ENCODE measurements around the gene SSTR3. TPM values are rescaled to one million over a fixed set of nuclear protein-coding genes. Genes with fewer than 3 reads are reported as not detected.

Gene SSTR3
- total and polyA plus RNA-seq, 2 of the 13 experiments (the other 11 are each of a cell fraction or from before 2014, with no cell fraction given), result 0.08 to 0.64 TPM

DNA sequence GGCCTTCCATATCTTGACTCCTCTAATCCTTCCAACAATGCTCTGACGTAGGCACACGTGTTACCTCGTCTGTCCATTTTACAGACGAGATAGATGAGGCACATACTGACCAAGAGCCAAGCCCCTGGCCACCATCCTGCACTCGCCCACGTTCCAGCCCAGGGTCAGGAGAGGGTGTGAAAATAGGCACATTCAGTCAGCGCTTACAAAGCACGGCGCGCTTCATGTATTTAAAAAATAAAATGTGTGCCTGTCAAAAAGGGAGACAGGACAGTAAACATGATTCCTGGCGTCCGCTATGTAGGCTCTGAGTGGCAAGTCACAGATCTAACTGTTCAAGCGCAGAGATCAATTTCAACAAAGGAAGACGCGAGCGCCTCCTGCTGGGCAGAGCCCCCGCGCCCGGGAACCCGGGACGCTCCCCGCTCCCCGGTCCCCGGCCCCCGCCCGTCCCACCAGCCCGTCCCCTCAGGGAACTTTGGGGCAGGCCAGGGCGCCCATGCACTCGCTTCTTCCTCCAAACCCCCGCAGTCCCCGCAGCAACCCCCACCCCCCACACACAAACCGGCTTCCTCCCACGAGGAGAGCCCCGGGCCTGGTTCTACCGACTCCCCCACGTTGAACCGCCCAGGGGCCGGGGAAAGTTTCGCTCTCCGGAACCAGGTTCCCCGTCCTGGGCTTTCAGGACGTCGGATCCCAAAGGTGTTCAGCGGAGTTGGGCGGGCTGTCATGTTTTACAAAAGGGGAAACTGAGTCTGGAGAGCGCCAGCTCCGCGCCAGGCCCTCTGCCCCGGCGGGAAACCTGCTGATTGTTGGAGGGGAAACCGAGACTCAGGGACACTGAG lies 13.8 kb downstream of the SSTR3 start (continued):
- no peak for TF ChIP-seq ZNF564 (CRISPR knock-in tag; IDR thresholded peaks at IDR 0.05)
- peak; percentile 76 for TF ChIP-seq CTCF (CRISPR knock-in tag; IDR thresholded peaks at IDR 0.05)
- peak; percentile 84 for TF ChIP-seq RCOR2 (CRISPR knock-in tag; IDR thresholded peaks at IDR 0.05)
- peak; percentile 24; the same call in 1 of the 2 replicates for TF ChIP-seq MXD4 (CRISPR knock-in tag; IDR thresholded peaks at IDR 0.05)
- no peak; the same call in none of the 2 replicates for TF ChIP-seq KAT8 (CRISPR knock-in tag; IDR thresholded peaks at IDR 0.05)
- 0 out of 2 replicates have a peak, but pooled peaks have one; percentile 16 for TF ChIP-seq RXRB (CRISPR knock-in tag; IDR thresholded peaks at IDR 0.05; ENCODE audit: borderline replicate concordance)
- TF ChIP-seq GPN1 (CRISPR knock-in tag; IDR thresholded peaks at IDR 0.05; ENCODE audit: borderline replicate concordance), result no peak
- TF ChIP-seq SETDB1 (CRISPR knock-in tag; IDR thresholded peaks at IDR 0.05; ENCODE audit: borderline replicate concordance), result no peak
- no peak for TF ChIP-seq TCF12 (IDR thresholded peaks at IDR 0.05)
- TF ChIP-seq TCF12 (CRISPR knock-in tag; IDR thresholded peaks at IDR 0.05), result 0 out of 2 replicates have a peak, but pooled peaks have one; percentile 33
- TF ChIP-seq SP1 (IDR thresholded peaks at IDR 0.05), result no peak
- TF ChIP-seq SP1 (CRISPR knock-in tag; IDR thresholded peaks at IDR 0.05), result no peak
- peak; percentile 37; the same call in 1 of the 2 replicates for TF ChIP-seq ARNTL (CRISPR knock-in tag; IDR thresholded peaks at IDR 0.05)
- TF ChIP-seq ZNF33A (CRISPR knock-in tag; IDR thresholded peaks at IDR 0.05; ENCODE audit: borderline replicate concordance), result peak; percentile 31; the same call in 1 of the 2 replicates
- no peak for TF ChIP-seq FOXA1 (IDR thresholded peaks at IDR 0.05)
- peak; percentile 75 for TF ChIP-seq FOXA1 (CRISPR knock-in tag; IDR thresholded peaks at IDR 0.05)
- 0 out of 2 replicates have a peak, but pooled peaks have one; percentile 18 for TF ChIP-seq HNF4A (CRISPR knock-in tag; IDR thresholded peaks at IDR 0.05)
- no peak for TF ChIP-seq FOXP1 (IDR thresholded peaks at IDR 0.05)
- peak; percentile 19; the same call in 1 of the 2 replicates for TF ChIP-seq FOXP1 (CRISPR knock-in tag; IDR thresholded peaks at IDR 0.05)
- peak; percentile 20; the same call in 1 of the 2 replicates for TF ChIP-seq TSC22D2 (CRISPR knock-in tag; IDR thresholded peaks at IDR 0.05; ENCODE audit: borderline replicate concordance)
- 0 out of 2 replicates have a peak, but pooled peaks have one; percentile 9 for TF ChIP-seq ZNF704 (CRISPR knock-in tag; IDR thresholded peaks at IDR 0.05; ENCODE audit: borderline replicate concordance)
- peak in 1 of 2 experiments; percentile 4; a peak in 1 of 4 replicates for TF ChIP-seq EP300 (IDR thresholded peaks at IDR 0.05; ENCODE audit: low read depth in 2 of 2, low read length in 2 of 2)
- TF ChIP-seq EP300 (CRISPR knock-in tag; IDR thresholded peaks at IDR 0.05; ENCODE audit: borderline replicate concordance), result no peak; the same call in 1 of the 2 replicates
- peak; percentile 93 for TF ChIP-seq CHD4 (IDR thresholded peaks at IDR 0.05; ENCODE audit: borderline replicate concordance, low read length)
- TF ChIP-seq RELA (CRISPR knock-in tag; IDR thresholded peaks at IDR 0.05), result no peak
- TF ChIP-seq SAP130 (CRISPR knock-in tag; IDR thresholded peaks at IDR 0.05; ENCODE audit: low read depth), result peak; percentile 36; the same call in 1 of the 2 replicates
- TF ChIP-seq ARNT2 (CRISPR knock-in tag; IDR thresholded peaks at IDR 0.05; ENCODE audit: low read depth), result 0 out of 2 replicates have a peak, but pooled peaks have one; percentile 43
- no peak for TF ChIP-seq SP5 (CRISPR knock-in tag; IDR thresholded peaks at IDR 0.05; ENCODE audit: borderline replicate concordance, low read depth)
- TF ChIP-seq EHMT2 (IDR thresholded peaks at IDR 0.05; ENCODE audit: borderline replicate concordance, low read depth, low read length), result no peak
- no peak for TF ChIP-seq ZNF446 (CRISPR knock-in tag; IDR thresholded peaks at IDR 0.05)
